A673 (cell line): ENCODE data around the gene ZNF177. TPM values are rescaled to one million over a fixed set of nuclear protein-coding genes. Genes with fewer than 3 reads are reported as not detected.

ENCODE experiments used
- BruUV-seq: library from RNA; stranded (reverse); fragments of 400-500 nt; replicated peaks from 2 replicates; lab custom pipeline; 2021; lab: Mats Ljungman, UMichigan
- CTCF ChIA-PET: fragments of 300-600 bp; sonication (Branson Sonifier 250); formaldehyde crosslinking; loops from one replicate; lab custom pipeline; 2022; ENCODE audit warnings: antibody characterized with exemption; lab: Charles Lee
- POLR2A ChIA-PET: fragments of 300-600 bp; sonication (Branson Sonifier 250); formaldehyde crosslinking; loops from one replicate; lab custom pipeline; 2022; ENCODE audit warnings: antibody characterized with exemption; ENCODE audit not compliant: low non-redundant PET; lab: Charles Lee
- DNase-seq: peaks from one replicate; pipeline ENCODE4 v3.0.0-alpha.2; 2015; ENCODE audit warnings: low spot score
- H3K27ac ChIP-seq: fragments of 200-600 bp; sonication (generic); 2 replicates; pipeline ENCODE4 v1.5.1; 2016; ENCODE audit warnings: mixed run types, low read depth, mild to moderate bottlenecking, mixed read lengths, antibody characterized with exemption, low read length; ENCODE audit not compliant: poor library complexity, severe bottlenecking
- H3K27me3 ChIP-seq: fragments of 200-600 bp; sonication (generic); replicated peaks from 2 replicates; pipeline ENCODE4 v1.6.1; 2017; ENCODE audit warnings: mixed run types, low read depth, mild to moderate bottlenecking, mixed read lengths, antibody characterized with exemption, low read length; ENCODE audit not compliant: insufficient read depth, poor library complexity
- H3K36me3 ChIP-seq: fragments of 200-600 bp; sonication (generic); 2 replicates; pipeline ENCODE4 v1.6.1; 2016; ENCODE audit warnings: mixed run types, mild to moderate bottlenecking, mixed read lengths, antibody characterized with exemption, low read length; ENCODE audit not compliant: insufficient read depth, poor library complexity, severe bottlenecking
- H3K4me1 ChIP-seq: fragments of 200-600 bp; sonication (generic); 2 replicates; pipeline ENCODE4 v1.6.1; 2017; ENCODE audit warnings: mixed run types, mild to moderate bottlenecking, mixed read lengths, antibody characterized with exemption, low read length; ENCODE audit not compliant: insufficient read depth, poor library complexity, severe bottlenecking
- H3K4me3 ChIP-seq: fragments of 200-600 bp; sonication (generic); 2 replicates; pipeline ENCODE4 v1.5.1; 2016; ENCODE audit warnings: low read depth, mixed run types, mild to moderate bottlenecking, mixed read lengths, low read length; ENCODE audit not compliant: poor library complexity, severe bottlenecking
- H3K9me3 ChIP-seq: fragments of 200-600 bp; sonication (generic); 2 replicates; pipeline ENCODE4 v1.6.1; 2016; ENCODE audit warnings: mixed run types, low read depth, mild to moderate bottlenecking, mixed read lengths, antibody characterized with exemption, low read length; ENCODE audit not compliant: poor library complexity, severe bottlenecking
- EZH2 ChIP-seq: fragments of 200-600 bp; sonication (generic); IDR thresholded peaks from 2 replicates; pipeline ENCODE4 v1.6.1; 2017; ENCODE audit warnings: borderline replicate concordance, low read depth, mild to moderate bottlenecking, mixed read lengths, antibody characterized with exemption, low read length; ENCODE audit not compliant: poor library complexity, severe bottlenecking
- intact Hi-C: fragments of 100-400 bp; cut with micrococcal nuclease; formaldehyde crosslinking; loops from one replicate; pipeline ENCODE4 v1.10.0; 2022; ENCODE audit not compliant: unreplicated experiment
- total RNA-seq: library from RNA; stranded (reverse); gene quantifications from 2 replicates; pipeline ENCODE4 v1.2.3, GENCODE V29; 2021
- TF ChIP-seq, protein P1 (sequence below): fragments of 300-800, 200-600 bp; sonication (generic); conservative IDR thresholded peaks from 2 replicates; pipeline ENCODE4 v1.5.1; 2017; ENCODE audit warnings: low read depth, mild to moderate bottlenecking, antibody characterized with exemption, low read length, moderate library complexity, mixed read lengths

ZNF177 gene
- total RNA-seq, 1 experiment from 2014 or later: 3.8 TPM

DNA sequence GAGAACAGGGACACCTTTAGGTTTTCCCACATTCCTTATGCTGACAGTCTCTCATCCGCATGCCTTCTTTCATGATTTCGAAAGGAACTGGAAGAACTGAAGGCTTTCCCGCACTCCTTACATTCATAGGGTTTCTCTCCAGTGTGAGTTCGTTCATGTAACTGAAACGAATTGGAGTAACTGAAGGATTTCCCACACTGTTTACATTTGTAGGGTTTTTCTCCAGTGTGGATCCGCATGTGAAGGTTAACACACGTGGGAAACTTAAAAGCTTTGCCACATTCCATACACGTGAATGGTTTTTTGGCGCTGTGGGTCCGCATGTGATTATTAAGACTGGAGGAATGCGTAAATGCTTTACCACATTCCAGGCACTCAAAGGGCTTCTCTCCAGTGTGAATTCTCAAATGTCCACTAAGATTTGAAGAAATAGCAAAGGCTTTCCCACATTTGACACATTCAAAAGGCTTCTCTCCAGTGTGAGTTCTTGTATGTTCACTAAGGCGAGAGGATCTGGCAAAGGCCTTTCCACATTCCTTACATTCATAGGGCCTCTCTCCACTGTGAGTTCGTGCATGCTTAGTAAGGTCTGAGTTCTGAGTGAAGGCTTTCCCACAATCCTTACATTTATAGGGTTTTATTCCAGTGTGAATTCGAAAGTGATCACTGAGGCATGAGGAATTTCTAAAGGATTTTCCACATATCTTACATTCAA lies 50.6 kb downstream of the ZNF177 start:
- TF ChIP-seq EZH2: no peak
- TF ChIP-seq, protein P1, sequence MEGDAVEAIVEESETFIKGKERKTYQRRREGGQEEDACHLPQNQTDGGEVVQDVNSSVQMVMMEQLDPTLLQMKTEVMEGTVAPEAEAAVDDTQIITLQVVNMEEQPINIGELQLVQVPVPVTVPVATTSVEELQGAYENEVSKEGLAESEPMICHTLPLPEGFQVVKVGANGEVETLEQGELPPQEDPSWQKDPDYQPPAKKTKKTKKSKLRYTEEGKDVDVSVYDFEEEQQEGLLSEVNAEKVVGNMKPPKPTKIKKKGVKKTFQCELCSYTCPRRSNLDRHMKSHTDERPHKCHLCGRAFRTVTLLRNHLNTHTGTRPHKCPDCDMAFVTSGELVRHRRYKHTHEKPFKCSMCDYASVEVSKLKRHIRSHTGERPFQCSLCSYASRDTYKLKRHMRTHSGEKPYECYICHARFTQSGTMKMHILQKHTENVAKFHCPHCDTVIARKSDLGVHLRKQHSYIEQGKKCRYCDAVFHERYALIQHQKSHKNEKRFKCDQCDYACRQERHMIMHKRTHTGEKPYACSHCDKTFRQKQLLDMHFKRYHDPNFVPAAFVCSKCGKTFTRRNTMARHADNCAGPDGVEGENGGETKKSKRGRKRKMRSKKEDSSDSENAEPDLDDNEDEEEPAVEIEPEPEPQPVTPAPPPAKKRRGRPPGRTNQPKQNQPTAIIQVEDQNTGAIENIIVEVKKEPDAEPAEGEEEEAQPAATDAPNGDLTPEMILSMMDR: no peak
- Histone ChIP-seq H3K27me3 (no peaks in the 10 kb centered on the region), H3K27ac (no peak overlapping the region), H3K36me3 (peaks cover 66% of the 10 kb centered on the region), H3K4me1 (no peaks in the 10 kb centered on the region), H3K9me3 (peaks cover 65% of the 10 kb centered on the region), H3K4me3 (no peak overlapping the region)
- no TSS peak for BruUV-seq
- ChIA-PET CTCF (no interaction called here), POLR2A (no interaction called here)
- no peak for DNase-seq
- intact Hi-C loops: no loop called here

DNA sequence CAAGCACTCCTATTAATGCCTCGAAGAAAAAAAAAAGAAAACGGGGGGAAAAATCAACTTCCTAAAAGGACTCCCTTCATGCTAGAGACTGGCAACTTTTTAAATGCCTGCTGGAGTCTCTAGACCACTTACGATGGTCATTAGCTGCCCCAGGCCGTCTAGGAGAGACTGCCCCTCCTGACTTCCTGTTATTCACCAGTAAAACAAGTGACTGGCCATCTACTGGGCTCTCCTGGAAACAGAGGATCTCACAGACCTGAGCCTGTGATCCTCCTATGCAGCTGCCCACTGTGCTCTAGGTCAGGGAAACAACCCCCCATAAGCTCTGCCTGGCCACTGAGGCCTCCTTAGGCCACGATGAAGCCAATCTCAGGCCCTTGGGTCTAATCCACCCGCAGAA lies 65.1 kb downstream of the ZNF177 start:
- intact Hi-C loops: no loop called here
- ChIA-PET CTCF (no interaction called here), POLR2A (no interaction called here)
- no peak for DNase-seq
- no peak for TF ChIP-seq EZH2
- TF ChIP-seq, protein P1: no peak
- no peaks in the 10 kb centered on the region for H3K4me1 ChIP-seq
- H3K9me3 ChIP-seq: no peaks in the 10 kb centered on the region
- BruUV-seq: no TSS peak
- H3K27ac ChIP-seq: no peak overlapping the region
- peaks cover 8% of the 10 kb centered on the region for H3K36me3 ChIP-seq
- no peak overlapping the region for H3K4me3 ChIP-seq
- H3K27me3 ChIP-seq: no peaks in the 10 kb centered on the region

DNA sequence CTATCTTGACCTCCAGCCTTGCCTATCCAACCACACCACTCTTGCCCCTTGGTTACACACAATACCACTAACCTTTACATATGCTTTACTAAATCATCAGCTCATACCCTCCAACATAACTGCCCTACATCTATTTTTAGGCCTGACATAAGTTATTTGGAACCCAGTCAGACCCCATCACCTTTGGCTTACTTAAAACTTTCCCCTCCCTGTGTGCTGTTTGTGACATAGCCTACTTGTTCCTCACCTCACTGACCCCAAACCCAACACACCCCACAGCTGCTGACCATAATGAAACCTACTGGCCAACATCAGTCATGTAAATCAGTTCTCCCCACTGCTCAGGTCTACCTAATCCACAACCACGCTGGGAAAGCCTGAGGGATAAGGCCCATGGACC lies 67.6 kb downstream of the ZNF177 start:
- Histone ChIP-seq H3K4me3 (no peak overlapping the region), H3K36me3 (peaks cover 9% of the 10 kb centered on the region), H3K27ac (no peak overlapping the region), H3K4me1 (peaks cover 6% of the 10 kb centered on the region), H3K9me3 (no peaks in the 10 kb centered on the region), H3K27me3 (no peaks in the 10 kb centered on the region)
- DNase-seq: no peak
- POLR2A ChIA-PET: no interaction called here
- CTCF ChIA-PET: interaction anchor here (1.2 kb wide), 1 partner anchor 225 kb away, joined by 5 read pairs; no protein-coding TSS in a partner anchor
- intact Hi-C loops: no loop called here
- no TSS peak for BruUV-seq
- TF ChIP-seq, protein P1: no peak
- TF ChIP-seq EZH2: no peak
